B cell (primary cell): ENCODE results near the gene NKAIN2. TPM values are rescaled to one million over a fixed set of nuclear protein-coding genes. Genes with fewer than 3 reads are reported as not detected.

ENCODE experiments used
- ATAC-seq: fragments of 200-7000 bp; cut with Tn5 transposase; one replicate; pipeline ENCODE4 v1.10.0; 2021; ENCODE audit warnings: low read depth, mild to moderate bottlenecking, moderate number of reproducible peaks, moderate library complexity
- CTCF ChIA-PET: fragments of 350-600 bp; sonication (Branson Sonifier 250); formaldehyde crosslinking; loops from one replicate; lab custom pipeline; 2021; ENCODE audit warnings: antibody characterized with exemption, inconsistent platforms; lab: Charles Lee
- POLR2A ChIA-PET: fragments of 350-600 bp; sonication (Branson Sonifier 250); formaldehyde crosslinking; loops from one replicate; lab custom pipeline; 2021; ENCODE audit warnings: antibody characterized with exemption; lab: Charles Lee
- DNase-seq: peaks from one replicate; pipeline ENCODE4 v3.0.0; 2013
- H2AFZ ChIP-seq: 2 replicates; pipeline ENCODE4 v1.6.1; 2012; ENCODE audit warnings: mild to moderate bottlenecking, low read depth, low read length; ENCODE audit not compliant: insufficient read depth, poor library complexity, severe bottlenecking
- H3K27ac ChIP-seq, 2 donors: 1 replicate in 1 of 2; 2 replicates in 1 of 2; pipeline ENCODE4 v1.5.1; 2012 to 2013; ENCODE audit warnings: low read length in 2 of 2, mild to moderate bottlenecking in 2 of 2, moderate library complexity in 1 of 2
- H3K27me3 ChIP-seq, 4 experiments: fragments of 200-600 bp in 1 of 4; sonication (generic) in 1 of 4; replicated peaks in 1 of 4; 1 replicate in 2 of 4; 2 replicates in 2 of 4; pipeline versions ENCODE4 v1.6.1 to v1.7.0; 2013 to 2016; ENCODE audit warnings: low read length in 3 of 4, mild to moderate bottlenecking in 2 of 4, mixed read lengths in 1 of 4, moderate library complexity in 1 of 4; ENCODE audit not compliant: insufficient read depth in 4 of 4, control insufficient read depth in 3 of 4; ENCODE audit errors: control extremely low read depth in 1 of 4
- H3K36me3 ChIP-seq, 2 experiments: replicated peaks in 1 of 2; 1 replicate in 1 of 2; 2 replicates in 1 of 2; pipeline versions ENCODE4 v1.6.1 to v1.7.1; 2013; ENCODE audit warnings: low read length in 1 of 2; ENCODE audit not compliant: insufficient read depth in 2 of 2, control insufficient read depth in 1 of 2; ENCODE audit errors: control extremely low read depth in 1 of 2, extremely low read depth in 1 of 2
- H3K4me1 ChIP-seq, 2 donors: fragments of 200-600 bp in 1 of 2; sonication (generic) in 1 of 2; 1 replicate in 1 of 2; 2 replicates in 1 of 2; pipeline versions ENCODE4 v1.5.1 to v1.6.1; 2013 to 2017; ENCODE audit warnings: low read length in 2 of 2; ENCODE audit not compliant: control insufficient read depth in 2 of 2, insufficient read depth in 2 of 2
- H3K4me2 ChIP-seq: replicated peaks from 2 replicates; pipeline ENCODE3; 2012; ENCODE audit warnings: mild to moderate bottlenecking, low read depth, low read length; ENCODE audit not compliant: poor library complexity, severe bottlenecking
- H3K4me3 ChIP-seq, 5 experiments: fragments of 200-600 bp in 1 of 5; sonication (generic) in 1 of 5; 1 replicate in 3 of 5; 2 replicates in 2 of 5; pipeline versions ENCODE4 v1.5.1 to v1.7.0; 2011 to 2016; ENCODE audit warnings: low read length in 4 of 5, mild to moderate bottlenecking in 4 of 5, low read depth in 2 of 5, control low read depth in 1 of 5, moderate library complexity in 1 of 5; ENCODE audit not compliant: insufficient read depth in 1 of 5; ENCODE audit errors: control extremely low read depth in 1 of 5, extremely low read depth in 1 of 5
- H3K79me2 ChIP-seq: fragments of 200-600 bp; sonication (generic); one replicate; pipeline ENCODE4 v1.6.0; 2016; ENCODE audit warnings: low read length; ENCODE audit not compliant: control insufficient read depth, insufficient read depth
- H3K9ac ChIP-seq: fragments of 200-600 bp; sonication (generic); 2 replicates; pipeline ENCODE4 v1.6.1; 2017; ENCODE audit warnings: mild to moderate bottlenecking, low read length, moderate library complexity
- H3K9me3 ChIP-seq, 3 donors: one replicate each; pipeline versions ENCODE4 v1.6.1 to v1.7.1; 2013; ENCODE audit warnings: low read length in 2 of 3; ENCODE audit not compliant: control insufficient read depth in 2 of 3, insufficient read depth in 1 of 3; ENCODE audit errors: control extremely low read depth in 1 of 3
- H4K20me1 ChIP-seq: 2 replicates; pipeline ENCODE4 v1.6.0; 2012; ENCODE audit warnings: mild to moderate bottlenecking, low read length; ENCODE audit not compliant: insufficient read depth, control insufficient read depth, poor library complexity, severe bottlenecking
- H3K27ac Mint-ChIP-seq: one replicate; pipeline ENCODE4 v1.8.0; 2021; ENCODE audit warnings: mixed read lengths
- H3K27me3 Mint-ChIP-seq: one replicate; pipeline ENCODE4 v1.8.0; 2021; ENCODE audit warnings: mixed read lengths
- H3K4me1 Mint-ChIP-seq: one replicate; pipeline ENCODE4 v1.8.0; 2021; ENCODE audit warnings: mixed read lengths
- H3K4me3 Mint-ChIP-seq: one replicate; pipeline ENCODE4 v1.8.0; 2021; ENCODE audit warnings: mixed read lengths
- H3K9me3 Mint-ChIP-seq: one replicate; pipeline ENCODE4 v1.8.0; 2022; ENCODE audit warnings: mixed read lengths; ENCODE audit not compliant: insufficient read depth
- CTCF ChIP-seq: fragments of 200-600 bp; IDR thresholded peaks from one replicate; pipeline ENCODE4 v1.8.0; 2022; ENCODE audit warnings: antibody characterized with exemption, mild to moderate bottlenecking
- EZH2 ChIP-seq: IDR thresholded peaks from 2 replicates; pipeline ENCODE4 v1.6.1; 2012; ENCODE audit warnings: borderline replicate concordance, low read depth, mild to moderate bottlenecking, moderate library complexity, low read length; ENCODE audit not compliant: insufficient read depth, poor library complexity, severe bottlenecking
- WGBS: methylation state at CpG from one replicate; pipeline ENCODE4 v1.1.5; 2013; ENCODE audit warnings: missing lambda C conversion rate; ENCODE audit not compliant: insufficient coverage; 5-methylcytosine and 5-hydroxymethylcytosine counted together
- intact Hi-C: fragments of 100-400 bp; cut with micrococcal nuclease; formaldehyde crosslinking; loops from one replicate; pipeline ENCODE4 v1.10.0; 2022
- polyA plus RNA-seq: library from polyadenylated mRNA; depleted of rRNA; stranded (reverse); fragments of >200 nt; gene quantifications from 2 replicates; pipeline ENCODE4 v1.2.3, GENCODE V29; 2012
- total RNA-seq, 2 donors: library from RNA; stranded (reverse); fragments of 120-200 nt in 1 of 2; gene quantifications; 1 replicate in 1 of 2; 2 replicates in 1 of 2; pipeline versions ENCODE4 v1.2.3 to v1.2.4, GENCODE V29; 2013 to 2022

NKAIN2 gene
- total and polyA plus RNA-seq, 2 donors (not counting 1 experiment from before 2014, with no cell fraction given): not detected

- Histone ChIP-seq H3K27ac (no peak overlapping the region), H3K79me2 (no peaks in the 10 kb centered on the region), H3K4me3 (no peak overlapping the region), H3K9ac (no peak overlapping the region), H3K4me1 (no peaks in the 10 kb centered on the region), H2AFZ (no peak overlapping the region), H3K4me2 (no peak overlapping the region), H4K20me1 (no peaks in the 10 kb centered on the region), H3K9me3 (peaks cover 0 to 4% (median 0%) of the 10 kb centered on the region in 3 donors), H3K27me3 (no peaks in the 10 kb centered on the region), H3K36me3 (no peaks in the 10 kb centered on the region)
- no peak overlapping the region for H3K27ac Mint-ChIP-seq
- H3K4me1 Mint-ChIP-seq: no peaks in the 10 kb centered on the region
- peaks cover 9% of the 10 kb centered on the region for H3K9me3 Mint-ChIP-seq
- ChIA-PET CTCF (no interaction called here), POLR2A (no interaction called here)
- H3K4me3 Mint-ChIP-seq: no peak overlapping the region
- DNase-seq: no peak
- TF ChIP-seq CTCF: no peak
- no peak for TF ChIP-seq EZH2
- intact Hi-C loops: no loop called here
- no peak for ATAC-seq
- H3K27me3 Mint-ChIP-seq: no peaks in the 10 kb centered on the region
- WGBS: 80% methylated on average over 1 of the region's 6 CpGs
Observed at GRCh38 chr6:124682751-124683150, 879.1 kb downstream of the NKAIN2 start.

- DNase-seq (no peak), ATAC-seq (no peak)
- H3K9me3 ChIP-seq: peaks cover 0 to 3% (median 0%) of the 10 kb centered on the region in 3 donors
- no peak overlapping the region for H3K9ac ChIP-seq
- H4K20me1 ChIP-seq: no peaks in the 10 kb centered on the region
- intact Hi-C loops: no loop called here
- POLR2A ChIA-PET: no interaction called here
- no peaks in the 10 kb centered on the region for H3K4me1 ChIP-seq
- H3K4me2 ChIP-seq: no peak overlapping the region
- no peaks in the 10 kb centered on the region for H3K27me3 Mint-ChIP-seq
- WGBS: 89% methylated on average over 3 of the region's 4 CpGs
- no peaks in the 10 kb centered on the region for H3K4me1 Mint-ChIP-seq
- CTCF ChIA-PET: no interaction called here
- H3K27ac ChIP-seq: no peak overlapping the region
- H2AFZ ChIP-seq: no peak overlapping the region
- no peak for TF ChIP-seq CTCF
- no peak for TF ChIP-seq EZH2
- no peak overlapping the region for H3K27ac Mint-ChIP-seq
- no peaks in the 10 kb centered on the region for H3K36me3 ChIP-seq
- H3K79me2 ChIP-seq: no peaks in the 10 kb centered on the region
- no peak overlapping the region for H3K4me3 ChIP-seq
- H3K4me3 Mint-ChIP-seq: no peak overlapping the region
- no peaks in the 10 kb centered on the region for H3K27me3 ChIP-seq
- peaks cover 3% of the 10 kb centered on the region for H3K9me3 Mint-ChIP-seq
Observed at GRCh38 chr6:124683507-124683906, 879.8 kb downstream of the NKAIN2 start.
